SK-N-SH (cell line): Measurements from ENCODE around the gene SCD. TPM values are rescaled to one million over a fixed set of nuclear protein-coding genes. Genes with fewer than 3 reads are reported as not detected.

ENCODE experiments used
- CTCF ChIA-PET: fragments of 300-600, 350-600 bp; formaldehyde crosslinking; extraction: SDS; loops from one replicate; lab custom pipeline; 2021; lab: Yijun Ruan, JAX
- POLR2A ChIA-PET: fragments of 350-600 bp; sonication (Branson Sonifier 250); formaldehyde crosslinking; extraction: SDS; loops from one replicate; lab custom pipeline; 2020; ENCODE audit warnings: antibody characterized with exemption, inconsistent platforms; lab: Yijun Ruan, JAX
- DNase-seq: peaks from one replicate; pipeline ENCODE4 v3.0.0; 2012
- H2AFZ ChIP-seq: fragments of 200-600 bp; sonication (generic); 2 replicates; pipeline ENCODE4 v1.8.1; 2016; ENCODE audit warnings: antibody characterized with exemption, mild to moderate bottlenecking, low read depth
- H3F3A ChIP-seq: fragments of 200-600 bp; sonication (generic); replicated peaks from 2 replicates; pipeline ENCODE3; 2016; ENCODE audit warnings: antibody characterized with exemption, mild to moderate bottlenecking; ENCODE audit not compliant: insufficient read depth
- H3K27ac ChIP-seq, 2 experiments: fragments of 200-500 bp in 1 of 2; fragments of 200-600 bp in 1 of 2; sonication (Bioruptor generic) in 1 of 2; sonication (generic), shearing (Covaris generic) in 1 of 2; 2 replicates each; pipeline versions ENCODE4 v1.5.1 to v1.6.1; 2014 to 2016; ENCODE audit warnings: low read depth in 2 of 2, inconsistent platforms in 1 of 2, low read length in 1 of 2, mild to moderate bottlenecking in 1 of 2, mixed read lengths in 1 of 2
- H3K27me3 ChIP-seq: fragments of 200-600 bp; sonication (generic), shearing (Covaris generic); 2 replicates; pipeline ENCODE4 v1.6.1; 2016; ENCODE audit warnings: mixed run types; ENCODE audit not compliant: insufficient read depth
- H3K36me3 ChIP-seq, 2 experiments: fragments of 200-500 bp in 1 of 2; fragments of 200-600 bp in 1 of 2; sonication (Bioruptor generic) in 1 of 2; sonication (generic) in 1 of 2; replicated peaks in 1 of 2; 2 replicates each; pipeline versions ENCODE3 to v1.5.1; 2014 to 2016; ENCODE audit warnings: low read length in 1 of 2, mild to moderate bottlenecking in 1 of 2; ENCODE audit not compliant: insufficient read depth in 2 of 2, control insufficient read depth in 1 of 2
- H3K4me1 ChIP-seq, 2 experiments: fragments of 200-500 bp in 1 of 2; fragments of 200-600 bp in 1 of 2; sonication (Bioruptor generic) in 1 of 2; sonication (generic), shearing (Covaris generic) in 1 of 2; 2 replicates each; pipeline versions ENCODE4 v1.5.1 to v1.6.1; 2014 to 2016; ENCODE audit warnings: low read depth in 1 of 2, low read length in 1 of 2, mixed run types in 1 of 2; ENCODE audit not compliant: insufficient read depth in 2 of 2, control insufficient read depth in 1 of 2
- H3K4me2 ChIP-seq: fragments of 200-600 bp; sonication (generic), shearing (Covaris generic); 2 replicates; pipeline ENCODE4 v1.6.1; 2017; ENCODE audit warnings: mixed run types
- H3K4me3 ChIP-seq, 2 experiments: fragments of 200-500 bp in 1 of 2; fragments of 200-600 bp in 1 of 2; sonication (Bioruptor generic) in 1 of 2; sonication (generic), shearing (Covaris generic) in 1 of 2; 2 replicates each; pipeline versions ENCODE4 v1.5.1 to v1.8.1; 2014 to 2016; ENCODE audit warnings: low read depth in 2 of 2, inconsistent platforms in 1 of 2, low read length in 1 of 2, mild to moderate bottlenecking in 1 of 2, mixed read lengths in 1 of 2, moderate library complexity in 1 of 2
- H3K79me2 ChIP-seq: fragments of 200-600 bp; sonication (generic); 2 replicates; pipeline ENCODE4 v1.8.1; 2017; ENCODE audit warnings: mild to moderate bottlenecking; ENCODE audit not compliant: insufficient read depth
- H3K9ac ChIP-seq: fragments of 200-600 bp; sonication (generic); 2 replicates; pipeline ENCODE4 v1.6.1; 2017; ENCODE audit warnings: mixed run types
- H3K9me2 ChIP-seq: fragments of 200-600 bp; sonication (generic); 2 replicates; pipeline ENCODE4 v1.6.1; 2017; ENCODE audit warnings: mixed run types
- H3K9me3 ChIP-seq: fragments of 200-600 bp; sonication (generic); 2 replicates; pipeline ENCODE4 v1.6.1; 2017; ENCODE audit warnings: mixed run types, mild to moderate bottlenecking, moderate library complexity
- H4K20me1 ChIP-seq: fragments of 200-600 bp; sonication (generic); 2 replicates; pipeline ENCODE4 v1.6.1; 2017; ENCODE audit warnings: mild to moderate bottlenecking, mixed run types; ENCODE audit not compliant: insufficient read depth
- CHD2 ChIP-seq: fragments of 150-350 bp; IDR thresholded peaks from 2 replicates; pipeline ENCODE4 v1.6.1; 2018; ENCODE audit warnings: low read length; ENCODE audit not compliant: partially characterized antibody
- ELF1 ChIP-seq: IDR thresholded peaks from 2 replicates; pipeline ENCODE4 v1.4.0; 2012
- EP300 ChIP-seq, 2 experiments: IDR thresholded peaks; 2 replicates each; pipeline versions ENCODE4 v1.4.0 to v1.6.1; 2012; ENCODE audit warnings: borderline replicate concordance in 1 of 2, low read depth in 1 of 2, low read length in 1 of 2
- EZH2phosphoT487 ChIP-seq: fragments of 200-600 bp; sonication (generic); IDR thresholded peaks from 2 replicates; pipeline ENCODE4 v1.6.1; 2017; ENCODE audit warnings: low read depth, mixed run types, mild to moderate bottlenecking, antibody characterized with exemption, moderate library complexity, borderline replicate concordance
- FOSL2 ChIP-seq: IDR thresholded peaks from 2 replicates; pipeline ENCODE4 v1.4.0; 2012; ENCODE audit warnings: low read depth, mild to moderate bottlenecking, moderate library complexity, borderline replicate concordance
- FOXJ3 ChIP-seq: sonication (generic); formaldehyde crosslinking; IDR thresholded peaks from 2 replicates; pipeline ENCODE4 v1.5.1; 2020; ENCODE audit warnings: mild to moderate bottlenecking, missing genetic modification reagents
- FOXM1 ChIP-seq: IDR thresholded peaks from 2 replicates; pipeline ENCODE4 v1.4.0; 2012; ENCODE audit warnings: low read depth, mild to moderate bottlenecking
- JUND ChIP-seq: IDR thresholded peaks from 2 replicates; pipeline ENCODE4 v1.4.0; 2012
- MEF2A ChIP-seq: IDR thresholded peaks from 2 replicates; pipeline ENCODE4 v1.4.0; 2012; ENCODE audit warnings: low read depth, borderline replicate concordance
- NFIC ChIP-seq: IDR thresholded peaks from 2 replicates; pipeline ENCODE4 v1.4.0; 2012; ENCODE audit warnings: borderline replicate concordance
- NRF1 ChIP-seq: IDR thresholded peaks from 2 replicates; pipeline ENCODE4 v1.6.1; 2012; ENCODE audit warnings: low read depth, mild to moderate bottlenecking, low read length
- POLR2AphosphoS5 ChIP-seq: IDR thresholded peaks from 2 replicates; pipeline ENCODE4 v1.6.1; 2012; ENCODE audit warnings: low read depth, low read length
- RAD21 ChIP-seq: IDR thresholded peaks from 2 replicates; pipeline ENCODE4 v1.6.1; 2012; ENCODE audit warnings: mild to moderate bottlenecking, low read length
- RFX5 ChIP-seq: IDR thresholded peaks from 2 replicates; pipeline ENCODE4 v1.6.1; 2012; ENCODE audit warnings: mild to moderate bottlenecking, improper control_type of control experiment, low read length
- RXRA ChIP-seq: IDR thresholded peaks from 2 replicates; pipeline ENCODE4 v1.4.0; 2012; ENCODE audit warnings: low read depth, mild to moderate bottlenecking, borderline replicate concordance
- SIN3A ChIP-seq: IDR thresholded peaks from 2 replicates; pipeline ENCODE4 v1.6.1; 2012; ENCODE audit warnings: low read depth, mild to moderate bottlenecking, low read length, moderate library complexity, borderline replicate concordance
- TCF12 ChIP-seq: IDR thresholded peaks from 2 replicates; pipeline ENCODE4 v1.4.0; 2012
- WGBS: methylation state at CpG from one replicate; pipeline ENCODE4 v1.1.6; 2017; ENCODE audit warnings: low lambda C conversion rate; 5-methylcytosine and 5-hydroxymethylcytosine counted together
- polyA plus RNA-seq, 3 experiments: library from polyadenylated mRNA; depleted of rRNA; stranded (reverse); fragments of >200 nt; gene quantifications; 2 replicates each; pipeline ENCODE4 v1.2.3, GENCODE V29; 2012
- TF ChIP-seq, protein P1 (sequence below): IDR thresholded peaks from 2 replicates; pipeline ENCODE4 v1.4.0; 2012; ENCODE audit warnings: low read depth, borderline replicate concordance
- TF ChIP-seq, protein P2 (sequence below): IDR thresholded peaks from 2 replicates; pipeline ENCODE4 v1.6.1; 2012; ENCODE audit warnings: mild to moderate bottlenecking, low read depth, low read length, moderate library complexity

SCD gene
- polyA plus RNA-seq, 1 of the 3 experiments (the other 2 are of a cell fraction): 19.7 TPM

DNA sequence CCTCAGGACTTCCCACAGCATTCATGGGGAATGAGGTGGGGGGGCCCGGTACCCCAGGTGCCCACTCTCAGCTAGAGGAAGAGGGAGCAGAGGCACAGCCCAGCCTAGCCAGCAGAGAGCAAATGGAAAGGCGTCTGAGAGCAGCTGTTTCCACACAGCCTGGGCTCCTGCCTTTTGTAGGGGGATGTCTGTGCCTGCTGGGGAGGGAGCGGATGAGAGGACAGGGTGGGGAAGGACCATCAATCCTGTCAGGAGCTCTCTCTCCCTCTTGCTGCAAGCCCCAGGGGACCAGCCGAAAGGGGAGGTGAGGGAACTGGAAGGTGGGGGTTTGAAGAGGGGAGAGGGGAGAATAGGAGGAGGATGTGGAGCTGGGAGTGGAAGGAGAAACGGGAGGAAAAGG, 17.0 kb upstream of the SCD start, which contains the start of gene PKD2L1:
Gene PKD2L1, minus strand, starts transcription at position 150 of the 400 bp plus-strand sequence. Its CDS starts 125 bp downstream, at position 25.
- Histone ChIP-seq H4K20me1 (no peaks in the 10 kb centered on the region), H3K36me3 (no peaks in the 10 kb centered on the region), H3K4me2 (no peak within 1 kb of the TSS), H3K9ac (no peak within 1 kb of the TSS), H3F3A (no peaks in the 10 kb centered on the region), H3K79me2 (no peaks in the 10 kb centered on the region), H3K9me3 (no peaks in the 10 kb centered on the region), H3K4me3 (no peak within 1 kb of the TSS), H3K4me1 (no peaks in the 10 kb centered on the region), H2AFZ (no peak within 1 kb of the TSS)
- DNase-seq: no peak
- POLR2A ChIA-PET: no interaction called here
- 37% methylated on average over 5 of the region's 5 CpGs for WGBS
- CTCF ChIA-PET: interaction anchor here (0.7 to 24.3 kb wide), 10 partner anchors 9 to 414 kb away, joined by 3 to 432 read pairs (median 4); no protein-coding TSS in a partner anchor
- no peak for TF ChIP-seq TCF12
- no peak for TF ChIP-seq NRF1
- TF ChIP-seq CHD2: no peak
- TF ChIP-seq FOSL2: no peak
- no peak for TF ChIP-seq RFX5
- TF ChIP-seq JUND: no peak
- TF ChIP-seq MEF2A: no peak
- no peak for TF ChIP-seq FOXM1
- TF ChIP-seq SIN3A: no peak
- TF ChIP-seq, protein P1, sequence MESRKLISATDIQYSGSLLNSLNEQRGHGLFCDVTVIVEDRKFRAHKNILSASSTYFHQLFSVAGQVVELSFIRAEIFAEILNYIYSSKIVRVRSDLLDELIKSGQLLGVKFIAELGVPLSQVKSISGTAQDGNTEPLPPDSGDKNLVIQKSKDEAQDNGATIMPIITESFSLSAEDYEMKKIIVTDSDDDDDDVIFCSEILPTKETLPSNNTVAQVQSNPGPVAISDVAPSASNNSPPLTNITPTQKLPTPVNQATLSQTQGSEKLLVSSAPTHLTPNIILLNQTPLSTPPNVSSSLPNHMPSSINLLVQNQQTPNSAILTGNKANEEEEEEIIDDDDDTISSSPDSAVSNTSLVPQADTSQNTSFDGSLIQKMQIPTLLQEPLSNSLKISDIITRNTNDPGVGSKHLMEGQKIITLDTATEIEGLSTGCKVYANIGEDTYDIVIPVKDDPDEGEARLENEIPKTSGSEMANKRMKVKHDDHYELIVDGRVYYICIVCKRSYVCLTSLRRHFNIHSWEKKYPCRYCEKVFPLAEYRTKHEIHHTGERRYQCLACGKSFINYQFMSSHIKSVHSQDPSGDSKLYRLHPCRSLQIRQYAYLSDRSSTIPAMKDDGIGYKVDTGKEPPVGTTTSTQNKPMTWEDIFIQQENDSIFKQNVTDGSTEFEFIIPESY: no peak
- TF ChIP-seq RXRA: no peak
- TF ChIP-seq EZH2phosphoT487: no peak
- no peak for TF ChIP-seq EP300 (IDR thresholded peaks at IDR 0.05; ENCODE audit: borderline replicate concordance in 1 of 2, low read depth in 1 of 2, low read length in 1 of 2)
- TF ChIP-seq, protein P2, sequence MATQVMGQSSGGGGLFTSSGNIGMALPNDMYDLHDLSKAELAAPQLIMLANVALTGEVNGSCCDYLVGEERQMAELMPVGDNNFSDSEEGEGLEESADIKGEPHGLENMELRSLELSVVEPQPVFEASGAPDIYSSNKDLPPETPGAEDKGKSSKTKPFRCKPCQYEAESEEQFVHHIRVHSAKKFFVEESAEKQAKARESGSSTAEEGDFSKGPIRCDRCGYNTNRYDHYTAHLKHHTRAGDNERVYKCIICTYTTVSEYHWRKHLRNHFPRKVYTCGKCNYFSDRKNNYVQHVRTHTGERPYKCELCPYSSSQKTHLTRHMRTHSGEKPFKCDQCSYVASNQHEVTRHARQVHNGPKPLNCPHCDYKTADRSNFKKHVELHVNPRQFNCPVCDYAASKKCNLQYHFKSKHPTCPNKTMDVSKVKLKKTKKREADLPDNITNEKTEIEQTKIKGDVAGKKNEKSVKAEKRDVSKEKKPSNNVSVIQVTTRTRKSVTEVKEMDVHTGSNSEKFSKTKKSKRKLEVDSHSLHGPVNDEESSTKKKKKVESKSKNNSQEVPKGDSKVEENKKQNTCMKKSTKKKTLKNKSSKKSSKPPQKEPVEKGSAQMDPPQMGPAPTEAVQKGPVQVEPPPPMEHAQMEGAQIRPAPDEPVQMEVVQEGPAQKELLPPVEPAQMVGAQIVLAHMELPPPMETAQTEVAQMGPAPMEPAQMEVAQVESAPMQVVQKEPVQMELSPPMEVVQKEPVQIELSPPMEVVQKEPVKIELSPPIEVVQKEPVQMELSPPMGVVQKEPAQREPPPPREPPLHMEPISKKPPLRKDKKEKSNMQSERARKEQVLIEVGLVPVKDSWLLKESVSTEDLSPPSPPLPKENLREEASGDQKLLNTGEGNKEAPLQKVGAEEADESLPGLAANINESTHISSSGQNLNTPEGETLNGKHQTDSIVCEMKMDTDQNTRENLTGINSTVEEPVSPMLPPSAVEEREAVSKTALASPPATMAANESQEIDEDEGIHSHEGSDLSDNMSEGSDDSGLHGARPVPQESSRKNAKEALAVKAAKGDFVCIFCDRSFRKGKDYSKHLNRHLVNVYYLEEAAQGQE: no peak
- TF ChIP-seq ELF1: no peak
- TF ChIP-seq NFIC: no peak
- no peak for TF ChIP-seq FOXJ3 (CRISPR knock-in tag)
- TF ChIP-seq POLR2AphosphoS5: no peak
- TF ChIP-seq RAD21: no peak
- TF ChIP-seq, all 33 proteins: peak for 0
- no peak within 1 kb of the TSS for H3K27ac ChIP-seq
- peaks cover 59% of the 10 kb centered on the region for H3K27me3 ChIP-seq
- no peaks in the 10 kb centered on the region for H3K9me2 ChIP-seq
